Loucy (cell line): ENCODE measurements around the gene PVALEF.

ENCODE experiments used
- H2AFZ ChIP-seq: fragments of 200-600 bp; sonication (generic); 2 replicates; pipeline ENCODE4 v1.6.0; 2016; ENCODE audit warnings: antibody characterized with exemption, mild to moderate bottlenecking, low read length, moderate library complexity
- H3F3A ChIP-seq: fragments of 200-600 bp; 2 replicates; pipeline ENCODE4 v1.6.0; 2016; ENCODE audit warnings: antibody characterized with exemption, low read depth, mild to moderate bottlenecking
- H3K27me3 ChIP-seq: fragments of 200-600 bp; sonication (generic); 2 replicates; pipeline ENCODE4 v1.6.1; 2014; ENCODE audit warnings: low read length, mild to moderate bottlenecking; ENCODE audit not compliant: insufficient read depth, poor library complexity, severe bottlenecking
- H3K36me3 ChIP-seq: fragments of 200-600 bp; sonication (generic); 2 replicates; pipeline ENCODE4 v1.6.1; 2016; ENCODE audit warnings: low read length; ENCODE audit not compliant: insufficient read depth
- H3K4me1 ChIP-seq: fragments of 200-600 bp; sonication (generic); 2 replicates; pipeline ENCODE4 v1.5.1; 2014; ENCODE audit warnings: low read length, mild to moderate bottlenecking; ENCODE audit not compliant: insufficient read depth, poor library complexity, severe bottlenecking
- H3K4me2 ChIP-seq: fragments of 200-600 bp; sonication (generic); 2 replicates; pipeline ENCODE4 v1.6.0; 2014; ENCODE audit warnings: antibody characterized with exemption, low read length, low read depth, mild to moderate bottlenecking; ENCODE audit not compliant: poor library complexity, severe bottlenecking
- H3K4me3 ChIP-seq: fragments of 200-600 bp; sonication (generic); 2 replicates; pipeline ENCODE4 v1.5.1; 2014; ENCODE audit warnings: low read length, mild to moderate bottlenecking, mixed read lengths; ENCODE audit not compliant: poor library complexity, severe bottlenecking
- H3K79me2 ChIP-seq: fragments of 200-600 bp; sonication (generic); 2 replicates; pipeline ENCODE4 v1.6.1; 2014; ENCODE audit warnings: low read length; ENCODE audit not compliant: insufficient read depth
- H3K9ac ChIP-seq: fragments of 200-600 bp; sonication (generic); 2 replicates; pipeline ENCODE4 v1.6.0; 2014; ENCODE audit warnings: mild to moderate bottlenecking, low read depth, low read length, moderate library complexity; ENCODE audit not compliant: poor library complexity, severe bottlenecking
- H3K9me2 ChIP-seq: fragments of 200-600 bp; sonication (generic); replicated peaks from 2 replicates; pipeline ENCODE4 v1.6.1; 2016; ENCODE audit warnings: low read depth, low read length, mixed read lengths
- H3K9me3 ChIP-seq: fragments of 200-600 bp; sonication (generic); 2 replicates; pipeline ENCODE4 v1.6.1; 2014; ENCODE audit warnings: mild to moderate bottlenecking, antibody characterized with exemption, low read length, low read depth; ENCODE audit not compliant: insufficient read depth
- H4K20me1 ChIP-seq: fragments of 200-600 bp; sonication (generic); 2 replicates; pipeline ENCODE4 v1.6.0; 2014; ENCODE audit warnings: antibody characterized with exemption, low read length, mild to moderate bottlenecking; ENCODE audit not compliant: insufficient read depth, poor library complexity, severe bottlenecking
- CTCF ChIP-seq: fragments of 200-600 bp; sonication (generic); conservative IDR thresholded peaks from 2 replicates; pipeline ENCODE4 v1.5.1; 2014; ENCODE audit warnings: mild to moderate bottlenecking, antibody characterized with exemption, low read length
- EZH2phosphoT487 ChIP-seq: fragments of 200-600 bp; IDR thresholded peaks from 2 replicates; pipeline ENCODE4 v1.6.1; 2018; ENCODE audit warnings: antibody characterized with exemption, mild to moderate bottlenecking, moderate library complexity, borderline replicate concordance

Gene PVALEF

GRCh38 chr17:81198826-81199481 is 33.6 kb downstream of the PVALEF start:
- H3K4me1 ChIP-seq, result peaks cover 10% of the 10 kb centered on the region
- H3K9me2 ChIP-seq, result no peaks in the 10 kb centered on the region
- TF ChIP-seq CTCF (no peak), EZH2phosphoT487 (no peak)
- H3F3A ChIP-seq, result no peaks in the 10 kb centered on the region
- no peak overlapping the region for H2AFZ ChIP-seq
- H3K4me2 ChIP-seq, result no peak overlapping the region
- H3K9ac ChIP-seq, result no peak overlapping the region
- no peaks in the 10 kb centered on the region for H3K27me3 ChIP-seq
- H3K79me2 ChIP-seq, result no peaks in the 10 kb centered on the region
- no peaks in the 10 kb centered on the region for H3K9me3 ChIP-seq
- peaks cover 29% of the 10 kb centered on the region; the same call in 1 of the 2 replicates for H3K36me3 ChIP-seq
- H4K20me1 ChIP-seq, result no peaks in the 10 kb centered on the region
- no peak overlapping the region for H3K4me3 ChIP-seq

- peaks cover 31% of the 10 kb centered on the region; the same call in 1 of the 2 replicates for H3K36me3 ChIP-seq
- no peaks in the 10 kb centered on the region for H3F3A ChIP-seq
- H3K4me3 ChIP-seq, result no peak overlapping the region
- H3K4me2 ChIP-seq, result no peak overlapping the region
- no peaks in the 10 kb centered on the region for H3K9me2 ChIP-seq
- no peak overlapping the region for H3K9ac ChIP-seq
- no peaks in the 10 kb centered on the region for H4K20me1 ChIP-seq
- H2AFZ ChIP-seq, result no peak overlapping the region
- H3K9me3 ChIP-seq, result no peaks in the 10 kb centered on the region
- H3K79me2 ChIP-seq, result no peaks in the 10 kb centered on the region
- TF ChIP-seq EZH2phosphoT487 (no peak), CTCF (no peak)
- peaks cover 10% of the 10 kb centered on the region for H3K4me1 ChIP-seq
- H3K27me3 ChIP-seq, result no peaks in the 10 kb centered on the region
Measured at GRCh38 chr17:81199482-81199830, 34.1 kb downstream of the PVALEF start.

- H2AFZ ChIP-seq, result no peak overlapping the region
- no peaks in the 10 kb centered on the region for H4K20me1 ChIP-seq
- H3K36me3 ChIP-seq, result peaks cover 33% of the 10 kb centered on the region; the same call in 1 of the 2 replicates
Measured at GRCh38 chr17:81200201-81200600, 34.9 kb downstream of the PVALEF start.

More at GRCh38 chr17:81200201-81200600, 34.9 kb downstream of the PVALEF start:
- no peak overlapping the region for H3K4me3 ChIP-seq
- H3K4me2 ChIP-seq, result no peak overlapping the region
- peaks cover 10% of the 10 kb centered on the region for H3K4me1 ChIP-seq
- TF ChIP-seq CTCF, result no peak
- no peak for TF ChIP-seq EZH2phosphoT487
- H3K9me2 ChIP-seq, result no peaks in the 10 kb centered on the region
- H3K27me3 ChIP-seq, result no peaks in the 10 kb centered on the region
- H3K79me2 ChIP-seq, result no peaks in the 10 kb centered on the region
- no peak overlapping the region for H3K9ac ChIP-seq
- H3K9me3 ChIP-seq, result no peaks in the 10 kb centered on the region
- H3F3A ChIP-seq, result no peaks in the 10 kb centered on the region
